NCI-H748 (cell line): ENCODE data around the gene FOXN3.
A peak's percentile ranks its signal among the peaks of the same experiment; 100 is the strongest.

Experiments used
- DNase-seq: peaks from one replicate; lab custom pipeline; 2025; ENCODE audit not compliant: unreplicated experiment; lab: John Stamatoyannopoulos, UW

FOXN3 gene

GRCh38 chr14:89339579-89339978 lies 77.5 kb downstream of the FOXN3 start:
- DNase-seq, result no peak

- no peak for DNase-seq
Observed at GRCh38 chr14:89339158-89339557, 77.9 kb downstream of the FOXN3 start.

GRCh38 chr14:89336338-89336737 lies 80.7 kb downstream of the FOXN3 start:
- no peak for DNase-seq

- DNase-seq, result no peak
Observed at GRCh38 chr14:89332031-89332430, 85.0 kb downstream of the FOXN3 start.

GRCh38 chr14:89331398-89331797 lies 85.6 kb downstream of the FOXN3 start:
- DNase-seq, result no peak

GRCh38 chr14:89330236-89331002 lies 86.6 kb downstream of the FOXN3 start:
- DNase-seq, result no peak

GRCh38 chr14:89327771-89328212 lies 89.2 kb downstream of the FOXN3 start:
- DNase-seq, result peak; percentile 65

- peak; percentile 28 for DNase-seq
Observed at GRCh38 chr14:89325959-89326358, 91.1 kb downstream of the FOXN3 start.

GRCh38 chr14:89325299-89325883 lies 91.6 kb downstream of the FOXN3 start:
- DNase-seq, result no peak

- no peak for DNase-seq
Observed at GRCh38 chr14:89324501-89325298, 92.3 kb downstream of the FOXN3 start.

- DNase-seq, result no peak
Observed at GRCh38 chr14:89320381-89321000, 96.5 kb downstream of the FOXN3 start.

- DNase-seq, result no peak
Observed at GRCh38 chr14:89319687-89320086, 97.3 kb downstream of the FOXN3 start.

- DNase-seq, result no peak
Observed at GRCh38 chr14:89317051-89317691, 99.9 kb downstream of the FOXN3 start.

- no peak for DNase-seq
Observed at GRCh38 chr14:89315493-89316470, 101.3 kb downstream of the FOXN3 start.

- no peak for DNase-seq
Observed at GRCh38 chr14:89314274-89314673, 102.8 kb downstream of the FOXN3 start.

GRCh38 chr14:89312932-89313331 lies 104.1 kb downstream of the FOXN3 start:
- DNase-seq, result no peak

- no peak for DNase-seq
Observed at GRCh38 chr14:89310211-89310610, 106.8 kb downstream of the FOXN3 start.

- DNase-seq, result no peak
Observed at GRCh38 chr14:89309670-89310177, 107.3 kb downstream of the FOXN3 start.

GRCh38 chr14:89308232-89308959 lies 108.6 kb downstream of the FOXN3 start:
- DNase-seq, result no peak
